Ovary (tissue), 9 donors: Measurements from ENCODE around the gene DPY19L3. TPM values are rescaled to one million over a fixed set of nuclear protein-coding genes. Genes with fewer than 3 reads are reported as not detected.

Experiments
- DNase-seq, 5 donors: peaks; one replicate each; pipeline ENCODE4 v3.0.0-alpha.2; 2019 to 2020
- H3K27ac ChIP-seq, 2 donors: fragments of 200-600 bp; one replicate each; pipeline versions ENCODE4 v1.5.1 to v1.8.0; 2019 to 2022
- H3K27me3 ChIP-seq: fragments of 200-600 bp; one replicate; pipeline ENCODE4 v1.8.0; 2022
- H3K36me3 ChIP-seq: fragments of 200-600 bp; sonication (generic); one replicate; pipeline ENCODE4 v1.5.1; 2019
- H3K4me1 ChIP-seq: one replicate; pipeline ENCODE4 v1.8.1; 2013; ENCODE audit warnings: mild to moderate bottlenecking, moderate library complexity; ENCODE audit not compliant: insufficient read depth
- H3K4me3 ChIP-seq: fragments of 200-600 bp; sonication (generic); one replicate; pipeline ENCODE4 v1.5.1; 2017
- H3K9me3 ChIP-seq, 2 donors: fragments of 200-600 bp in 1 of 2; sonication (generic) in 1 of 2; one replicate each; pipeline versions ENCODE4 v1.5.1 to v1.8.1; 2013 to 2019; ENCODE audit warnings: mild to moderate bottlenecking in 1 of 2, moderate library complexity in 1 of 2
- CTCF ChIP-seq, 3 donors: fragments of 450-650 bp in 2 of 3; fragments of 200-600 bp in 1 of 3; IDR thresholded peaks; one replicate each; pipeline versions ENCODE4 v1.5.1 to v1.8.0; 2016 to 2022; ENCODE audit warnings: antibody characterized with exemption in 3 of 3, mild to moderate bottlenecking in 1 of 3
- EP300 ChIP-seq: sonication (generic); formaldehyde crosslinking; IDR thresholded peaks from one replicate; pipeline ENCODE4 v1.6.1; 2017; ENCODE audit warnings: antibody characterized with exemption
- POLR2A ChIP-seq: fragments of 450-650 bp; IDR thresholded peaks from one replicate; pipeline ENCODE4 v1.6.1; 2017; ENCODE audit warnings: antibody characterized with exemption, mild to moderate bottlenecking, moderate library complexity
- WGBS, 3 donors: extraction: QIAGEN DNeasy Blood & Tissue Kit in 1 of 3; methylation state at CpG; one replicate each; pipeline versions ENCODE4 v1.1.5 to v1.1.7; 2013 to 2017; 5-methylcytosine and 5-hydroxymethylcytosine counted together
- intact Hi-C, 4 donors: fragments of 100-400 bp; cut with DNase I; formaldehyde crosslinking; loops; one replicate each; pipeline versions ENCODE4 v1.11.0 to v1.15.1; 2022 to 2023
- polyA plus RNA-seq, 2 donors: library from polyadenylated mRNA; stranded (reverse); fragments of 200-250 nt in 1 of 2; fragments of 350-450 nt in 1 of 2; fragmentation: Illumina TruSeq in 1 of 2; extraction: RNeasy Lipid Tissue Mini Kit (QIAGEN cat#74804) in 1 of 2; gene quantifications; one replicate each; pipeline ENCODE4 v1.2.3, GENCODE V29; 2013 to 2014
- total RNA-seq, 7 donors: library from RNA; depleted of rRNA in 2 of 7; stranded (reverse); fragments of >200 nt in 2 of 7; fragmentation: NEBNext Ultra II Directional in 3 of 7; extraction: Animal tissue kit (Norgen Biotek cat#: 25700) in 3 of 7; gene quantifications; one replicate each; pipeline versions ENCODE4 v1.1.0 to v1.2.4, GENCODE V29; 2016 to 2023
- donor health status: DM: no; HTN: no; CAD: no; lungs with moderate emphysema.
- donor health status: DM: no; HTN: no; CAD: no.
- donor health status: Bipolar disorder and iron deficiency.
- donor health status: DM: yes; HTN: yes; CAD: no.
- donor health status: DM: no; HTN: no; CAD: no.
- donor health status: DM: yes; HTN: yes; CAD: no.

DPY19L3 gene
- total and polyA plus RNA-seq, 9 donors = 9.6 to 49.8 (median 43.9) TPM

GRCh38 chr19:32387701-32388392 is 17.7 kb upstream of the DPY19L3 start:
- intact Hi-C loops = no loop called here
- DNase-seq = no peak
- 70 to 81% (median 77%) methylated on average over 7 of the region's 7 CpGs for WGBS, 3 donors
- H3K27ac ChIP-seq = no peak overlapping the region
- no peaks in the 10 kb centered on the region for H3K36me3 ChIP-seq
- no peak overlapping the region for H3K4me3 ChIP-seq
- no peak for TF ChIP-seq POLR2A
- no peak for TF ChIP-seq CTCF (IDR thresholded peaks at IDR 0.05)
- TF ChIP-seq EP300 = no peak
- H3K4me1 ChIP-seq = no peaks in the 10 kb centered on the region
- no peaks in the 10 kb centered on the region for H3K27me3 ChIP-seq
- H3K9me3 ChIP-seq = no peaks in the 10 kb centered on the region

- Histone ChIP-seq H3K9me3 (no peaks in the 10 kb centered on the region), H3K27me3 (no peaks in the 10 kb centered on the region), H3K27ac (no peak overlapping the region), H3K4me3 (no peak overlapping the region), H3K36me3 (no peaks in the 10 kb centered on the region), H3K4me1 (no peaks in the 10 kb centered on the region)
- no peak for DNase-seq
- intact Hi-C loops = no loop called here
- WGBS, 3 donors = 93 to 97% (median 94%) methylated on average over 3 of the region's 3 CpGs
- TF ChIP-seq CTCF (IDR thresholded peaks at IDR 0.05) = no peak
- no peak for TF ChIP-seq POLR2A
- no peak for TF ChIP-seq EP300
Observed at GRCh38 chr19:32388393-32388855, 17.1 kb upstream of the DPY19L3 start.

- H3K4me1 ChIP-seq = no peaks in the 10 kb centered on the region
- no peak for DNase-seq
- no peak overlapping the region for H3K27ac ChIP-seq
- no peaks in the 10 kb centered on the region for H3K36me3 ChIP-seq
- WGBS, 3 donors = 84 to 91% (median 89%) methylated on average over 3 of the region's 3 CpGs
- no peaks in the 10 kb centered on the region for H3K27me3 ChIP-seq
- H3K9me3 ChIP-seq = no peaks in the 10 kb centered on the region
- no peak overlapping the region for H3K4me3 ChIP-seq
- TF ChIP-seq CTCF (IDR thresholded peaks at IDR 0.05) (no peak), EP300 (no peak), POLR2A (no peak)
- intact Hi-C loops = no loop called here
Observed at GRCh38 chr19:32392901-32393300, 12.7 kb upstream of the DPY19L3 start.

- no peak for DNase-seq
- Histone ChIP-seq H3K4me1 (no peaks in the 10 kb centered on the region), H3K9me3 (no peaks in the 10 kb centered on the region), H3K36me3 (no peaks in the 10 kb centered on the region), H3K27me3 (no peaks in the 10 kb centered on the region), H3K4me3 (no peak overlapping the region), H3K27ac (no peak overlapping the region)
- WGBS, 3 donors = 74 to 84% (median 78%) methylated on average over 6 of the region's 6 CpGs
- intact Hi-C loops = no loop called here
- TF ChIP-seq CTCF (IDR thresholded peaks at IDR 0.05) (no peak), POLR2A (no peak), EP300 (no peak)
Observed at GRCh38 chr19:32396046-32396652, 9.4 kb upstream of the DPY19L3 start.
